Pancreas (tissue), 10 donors: Measurements from ENCODE around the gene TOP3B. TPM values are rescaled to one million over a fixed set of nuclear protein-coding genes. Genes with fewer than 3 reads are reported as not detected.

Source experiments
- ATAC-seq, 4 donors: fragments of 200-7000 bp; cut with Tn5 transposase; one replicate each; pipeline versions ENCODE4 v1.8.0 to v1.9.1; 2020; ENCODE audit warnings: mild to moderate bottlenecking in 4 of 4, moderate library complexity in 4 of 4
- DNase-seq, 6 donors: peaks; one replicate each; pipeline ENCODE4 v3.0.0-alpha.2; 2020
- FAIRE-seq: peaks from 2 replicates; lab custom pipeline; 2012; peaks lifted over from hg19 to GRCh38; lab: Jason Lieb, UNC
- H3K27ac ChIP-seq, 4 donors: fragments of 200-600 bp; sonication (generic); 1 replicate in 3 of 4; 2 replicates in 1 of 4; pipeline versions ENCODE4 v1.5.0 to v1.8.0; 2020
- H3K27me3 ChIP-seq, 4 donors: fragments of 200-600 bp; one replicate each; pipeline ENCODE4 v1.8.0; 2021
- H3K36me3 ChIP-seq, 3 donors: fragments of 200-600 bp; sonication (generic) in 1 of 3; one replicate each; pipeline versions ENCODE4 v1.5.0 to v1.8.0; 2020 to 2021
- H3K4me1 ChIP-seq, 3 donors: fragments of 200-600 bp; one replicate each; pipeline ENCODE4 v1.8.0; 2021
- H3K4me3 ChIP-seq, 4 donors: fragments of 200-600 bp; sonication (generic) in 2 of 4; one replicate each; pipeline versions ENCODE4 v1.5.0 to v1.8.0; 2020 to 2021
- H3K9me3 ChIP-seq, 4 donors: fragments of 200-600 bp; one replicate each; pipeline ENCODE4 v1.8.0; 2021
- CTCF ChIP-seq, 4 donors: fragments of 200-600 bp; sonication (generic) in 3 of 4; IDR thresholded peaks; one replicate each; pipeline versions ENCODE4 v1.5.0 to v1.8.0; 2021; ENCODE audit warnings: antibody characterized with exemption in 4 of 4
- WGBS, 2 donors: extraction: QIAGEN DNeasy Blood & Tissue Kit; methylation state at CpG; one replicate each; pipeline ENCODE4 v1.1.7; 2013; 5-methylcytosine and 5-hydroxymethylcytosine counted together
- intact Hi-C, 3 donors: fragments of 100-400 bp; cut with DNase I; formaldehyde crosslinking; loops; one replicate each; pipeline versions ENCODE4 v1.11.1 to v1.14.2; 2022
- polyA plus RNA-seq, 2 donors: library from polyadenylated mRNA; stranded (reverse); fragments of 200-250 nt; gene quantifications; one replicate each; pipeline ENCODE4 v1.2.3, GENCODE V29; 2013
- total RNA-seq, 6 donors: library from RNA; stranded (reverse); fragmentation: NEBNext Ultra II Directional in 4 of 6; extraction: Animal tissue kit (Norgen Biotek cat#: 25700) in 4 of 6; gene quantifications; one replicate each; pipeline versions ENCODE4 v1.2.1 to v1.2.4, GENCODE V29; 2021 to 2023
- donor health status: healthy with polysubstance abuse.
- donor health status: DM: no; HTN: no; CAD: no; lungs with moderate emphysema.
- donor health status: DM: no; HTN: no; CAD: no.
- donor health status: control.
- donor health status: control.
- donor health status: Bipolar disorder and iron deficiency.
- donor health status: DM: yes; HTN: yes; CAD: no.
- donor health status: DM: no; HTN: no; CAD: no.
- donor health status: DM: no; HTN: no; CAD: no.
- donor health status: DM: yes; HTN: yes; CAD: no.

Gene TOP3B
- total and polyA plus RNA-seq, 8 donors: 6.7 to 20.5 (median 11.3) TPM

GRCh38 chr22:21909871-21910270, 72.7 kb downstream of the TOP3B start:
- no peaks in the 10 kb centered on the region for H3K9me3 ChIP-seq
- FAIRE-seq (no peak), ATAC-seq (no peak)

GRCh38 chr22:21907638-21908522, 74.7 kb downstream of the TOP3B start:
- H3K36me3 ChIP-seq: no peaks in the 10 kb centered on the region
- DNase-seq (no peak), FAIRE-seq (no peak), ATAC-seq (no peak)
- H3K27ac ChIP-seq: no peak overlapping the region
- no peaks in the 10 kb centered on the region for H3K27me3 ChIP-seq
- intact Hi-C loops: no loop called here
- no peak overlapping the region for H3K4me3 ChIP-seq
- H3K4me1 ChIP-seq: no peaks in the 10 kb centered on the region
- no peaks in the 10 kb centered on the region for H3K9me3 ChIP-seq
- 63 to 71% methylated on average over 7 of the region's 7 CpGs for WGBS, 2 donors
- no peak for TF ChIP-seq CTCF (IDR thresholded peaks at IDR 0.05)

More at GRCh38 chr22:21909871-21910270, 72.7 kb downstream of the TOP3B start:
- intact Hi-C loops: no loop called here
- DNase-seq: no peak
- WGBS, 2 donors: 92 to 96% methylated on average over 2 of the region's 2 CpGs
- Histone ChIP-seq H3K27me3 (no peaks in the 10 kb centered on the region), H3K4me3 (no peak overlapping the region), H3K27ac (no peak overlapping the region), H3K36me3 (no peaks in the 10 kb centered on the region), H3K4me1 (no peaks in the 10 kb centered on the region)
- TF ChIP-seq CTCF (IDR thresholded peaks at IDR 0.05): no peak

Other genes with a start within 250 kb of the TOP3B start
- gene YPEL1, start 247.0 kb downstream of the TOP3B start, total RNA-seq: 1 to 10 TPM; 2.0 to 7.2 (median 2.7) TPM
- gene YPEL1, start 247.0 kb downstream of the TOP3B start, polyA plus RNA-seq: 1 to 10 TPM; 2.4 to 3.1 TPM
- gene MAPK1, start 115.1 kb downstream of the TOP3B start, total RNA-seq: 10 to 100 TPM; 50.6 to 85.7 (median 69.7) TPM
- 10 to 100 TPM in 1 of 2 donors, 1 to 10 TPM in 1; 7.0 to 10.9 TPM for gene MAPK1, start 115.1 kb downstream of the TOP3B start, polyA plus RNA-seq
- 10 to 100 TPM in 3 of 6 donors, 1 to 10 TPM in 3; 9.2 to 16.0 (median 10.2) TPM for gene PPM1F, start 29.9 kb downstream of the TOP3B start, total RNA-seq
- gene PPM1F, start 29.9 kb downstream of the TOP3B start, polyA plus RNA-seq: 10 to 100 TPM in 1 of 2 donors, 1 to 10 TPM in 1; 9.2 to 10.5 TPM